Endothelial cell of umbilical vein (primary cell): Measurements from ENCODE around the gene STYK1.

Experiments
- CTCF ChIP-seq, 2 donors: IDR thresholded peaks; 1 replicate in 1 of 2; 2 replicates in 1 of 2; pipeline ENCODE4 v1.5.1; 2011; ENCODE audit warnings: low read length in 2 of 2, mild to moderate bottlenecking in 2 of 2, moderate library complexity in 2 of 2, control low read depth in 1 of 2, inconsistent platforms in 1 of 2, low read depth in 1 of 2; ENCODE audit not compliant: insufficient read depth in 1 of 2; ENCODE audit errors: extremely low read depth in 1 of 2
- EZH2 ChIP-seq: IDR thresholded peaks from 2 replicates; pipeline ENCODE4 v1.6.1; 2012; ENCODE audit warnings: borderline replicate concordance, low read depth, mild to moderate bottlenecking, moderate library complexity, low read length, inconsistent platforms; ENCODE audit not compliant: severe bottlenecking
- FOS ChIP-seq: IDR thresholded peaks from 2 replicates; pipeline ENCODE4 v1.6.1; 2011; ENCODE audit warnings: mild to moderate bottlenecking, low read length, moderate library complexity, borderline replicate concordance; ENCODE audit not compliant: insufficient read depth
- GATA2 ChIP-seq: IDR thresholded peaks from 2 replicates; pipeline ENCODE4 v1.7.0; 2011; ENCODE audit warnings: low read depth, mild to moderate bottlenecking, moderate library complexity, mixed read lengths, low read length; ENCODE audit not compliant: insufficient read length, insufficient read depth
- JUN ChIP-seq: IDR thresholded peaks from 2 replicates; pipeline ENCODE4 v1.6.1; 2011; ENCODE audit warnings: borderline replicate concordance, low read depth; ENCODE audit not compliant: insufficient read length, insufficient read depth
- MAX ChIP-seq: IDR thresholded peaks from 2 replicates; pipeline ENCODE4 v1.6.1; 2011; ENCODE audit not compliant: insufficient read depth, insufficient read length
- POLR2A ChIP-seq: IDR thresholded peaks from 2 replicates; pipeline ENCODE4 v1.6.1; 2012; ENCODE audit warnings: low read depth, mild to moderate bottlenecking, control low read depth, low read length
- POLR2AphosphoS5 ChIP-seq: IDR thresholded peaks from 2 replicates; pipeline ENCODE4 v1.6.1; 2012; ENCODE audit warnings: low read depth, mild to moderate bottlenecking, control low read depth, low read length, moderate library complexity; ENCODE audit not compliant: insufficient read depth

GRCh38 chr12:10615532-10615931 lies 58.3 kb downstream of the STYK1 start:
- no peak for TF ChIP-seq POLR2AphosphoS5
- no peak for TF ChIP-seq POLR2A
- no peak for TF ChIP-seq CTCF (IDR thresholded peaks at IDR 0.05; ENCODE audit: extremely low read depth in 1 of 2, insufficient read depth in 1 of 2, low read depth in 1 of 2, low read length in 2 of 2)
- no peak for TF ChIP-seq EZH2
- TF ChIP-seq MAX = no peak
- TF ChIP-seq FOS = no peak
- TF ChIP-seq GATA2 = no peak
- no peak for TF ChIP-seq JUN
